ENCODE data around the gene NMT1.

NMT1 gene

DNA sequence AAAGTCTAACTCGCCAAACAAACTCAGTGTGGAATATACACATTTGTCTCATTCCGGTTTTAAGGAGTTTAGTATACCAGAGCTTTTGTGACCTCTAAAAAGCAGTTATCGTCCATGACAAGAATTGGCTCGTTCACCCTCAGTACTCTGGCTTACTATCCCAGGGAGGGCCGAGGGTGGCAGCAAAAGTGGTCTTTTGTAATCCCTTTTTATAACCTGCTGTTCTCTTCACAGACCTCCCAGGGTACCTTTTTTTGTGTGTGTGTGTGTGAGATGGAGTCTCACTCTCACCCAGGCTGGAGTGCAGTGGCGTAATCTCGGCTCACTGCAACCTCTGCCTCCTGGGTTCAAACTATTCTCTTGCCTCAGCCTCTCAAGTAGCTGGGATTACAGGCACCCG is 8.9 kb downstream of the NMT1 start:
- ChIA-PET CTCF (interaction anchor here (0.6 to 2.6 kb wide), 7 partner anchors 9 to 247 kb away, joined by 3 to 7 read pairs (median 5); no protein-coding TSS in a partner anchor), POLR2A (interaction anchor here (1.0 kb wide), 1 partner anchor 9 kb away, joined by 5 read pairs; the partner anchor contains the start of gene NMT1)
- H3K9me3 ChIP-seq (ENCODE audit: control insufficient read depth, insufficient read depth, low read depth, low read length), result no peaks in the 10 kb centered on the region
- peaks cover 18% of the 10 kb centered on the region for H3K4me1 ChIP-seq (ENCODE audit: control insufficient read depth, insufficient read depth, low read length)
- TF ChIP-seq ZFP37 (tag by site-specific recombination; IDR thresholded peaks at IDR 0.05), result no peak
- no peak for TF ChIP-seq ZNF501 (tag by site-specific recombination; IDR thresholded peaks at IDR 0.05)
- peak; percentile 59 for TF ChIP-seq ZIC2 (tag by site-specific recombination; IDR thresholded peaks at IDR 0.05)
- peak; percentile 73 for TF ChIP-seq GLIS1 (tag by site-specific recombination; IDR thresholded peaks at IDR 0.05)
- no peak for TF ChIP-seq ZBTB17 (tag by site-specific recombination; IDR thresholded peaks at IDR 0.05)
- peak; percentile 76 for TF ChIP-seq FEZF1 (tag by site-specific recombination; IDR thresholded peaks at IDR 0.05)
- peaks cover 33 to 44% of the 10 kb centered on the region in 2 experiments; a peak in 2 of 3 replicates for H3K36me3 ChIP-seq (ENCODE audit: control insufficient read depth in 2 of 2, insufficient read depth in 1 of 2, low read length in 2 of 2)
- no peak overlapping the region for H3K27ac ChIP-seq (ENCODE audit: extremely low read depth, low read depth, low read length)
- H3K4me3 ChIP-seq (ENCODE audit: low read depth, low read length), result no peak overlapping the region

GRCh38 chr17:45070809-45071208 is 9.7 kb downstream of the NMT1 start:
- ChIA-PET POLR2A (interaction anchor here (1.0 to 1.8 kb wide), 2 partner anchors 9 to 10 kb away, joined by 5 to 10 read pairs; partner anchors contain the start of gene NMT1), CTCF (interaction anchor here (1.1 kb wide), 1 partner anchor 29 kb away, joined by 5 read pairs; no protein-coding TSS in a partner anchor)
- peaks cover 34 to 45% of the 10 kb centered on the region in 2 experiments; a peak in 2 of 3 replicates for H3K36me3 ChIP-seq (ENCODE audit: control insufficient read depth in 2 of 2, insufficient read depth in 1 of 2, low read length in 2 of 2)
- TF ChIP-seq, protein P1, sequence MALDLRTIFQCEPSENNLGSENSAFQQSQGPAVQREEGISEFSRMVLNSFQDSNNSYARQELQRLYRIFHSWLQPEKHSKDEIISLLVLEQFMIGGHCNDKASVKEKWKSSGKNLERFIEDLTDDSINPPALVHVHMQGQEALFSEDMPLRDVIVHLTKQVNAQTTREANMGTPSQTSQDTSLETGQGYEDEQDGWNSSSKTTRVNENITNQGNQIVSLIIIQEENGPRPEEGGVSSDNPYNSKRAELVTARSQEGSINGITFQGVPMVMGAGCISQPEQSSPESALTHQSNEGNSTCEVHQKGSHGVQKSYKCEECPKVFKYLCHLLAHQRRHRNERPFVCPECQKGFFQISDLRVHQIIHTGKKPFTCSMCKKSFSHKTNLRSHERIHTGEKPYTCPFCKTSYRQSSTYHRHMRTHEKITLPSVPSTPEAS (tag by site-specific recombination; IDR thresholded peaks at IDR 0.05), result no peak
- TF ChIP-seq, protein P2, sequence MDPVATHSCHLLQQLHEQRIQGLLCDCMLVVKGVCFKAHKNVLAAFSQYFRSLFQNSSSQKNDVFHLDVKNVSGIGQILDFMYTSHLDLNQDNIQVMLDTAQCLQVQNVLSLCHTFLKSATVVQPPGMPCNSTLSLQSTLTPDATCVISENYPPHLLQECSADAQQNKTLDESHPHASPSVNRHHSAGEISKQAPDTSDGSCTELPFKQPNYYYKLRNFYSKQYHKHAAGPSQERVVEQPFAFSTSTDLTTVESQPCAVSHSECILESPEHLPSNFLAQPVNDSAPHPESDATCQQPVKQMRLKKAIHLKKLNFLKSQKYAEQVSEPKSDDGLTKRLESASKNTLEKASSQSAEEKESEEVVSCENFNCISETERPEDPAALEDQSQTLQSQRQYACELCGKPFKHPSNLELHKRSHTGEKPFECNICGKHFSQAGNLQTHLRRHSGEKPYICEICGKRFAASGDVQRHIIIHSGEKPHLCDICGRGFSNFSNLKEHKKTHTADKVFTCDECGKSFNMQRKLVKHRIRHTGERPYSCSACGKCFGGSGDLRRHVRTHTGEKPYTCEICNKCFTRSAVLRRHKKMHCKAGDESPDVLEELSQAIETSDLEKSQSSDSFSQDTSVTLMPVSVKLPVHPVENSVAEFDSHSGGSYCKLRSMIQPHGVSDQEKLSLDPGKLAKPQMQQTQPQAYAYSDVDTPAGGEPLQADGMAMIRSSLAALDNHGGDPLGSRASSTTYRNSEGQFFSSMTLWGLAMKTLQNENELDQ (tag by site-specific recombination; IDR thresholded peaks at IDR 0.05; ENCODE audit: low read depth), result no peak
- TF ChIP-seq ZFP37 (tag by site-specific recombination; IDR thresholded peaks at IDR 0.05) (no peak), ZNF747 (tag by site-specific recombination; IDR thresholded peaks at IDR 0.05) (no peak), HOXA7 (CRISPR knock-in tag; IDR thresholded peaks at IDR 0.05; ENCODE audit: borderline replicate concordance) (no peak), ZNF677 (tag by site-specific recombination; IDR thresholded peaks at IDR 0.05) (no peak), ZNF366 (tag by site-specific recombination; conservative IDR thresholded peaks at IDR 0.05) (no peak), ZNF239 (tag by site-specific recombination; IDR thresholded peaks at IDR 0.05) (no peak), ZNF658 (tag by site-specific recombination; IDR thresholded peaks at IDR 0.05) (no peak), RBAK (tag by site-specific recombination; IDR thresholded peaks at IDR 0.05) (no peak), ZNF660 (tag by site-specific recombination; IDR thresholded peaks at IDR 0.05) (no peak), IKZF3 (tag by site-specific recombination; IDR thresholded peaks at IDR 0.05) (no peak)
- TF ChIP-seq, protein P3, sequence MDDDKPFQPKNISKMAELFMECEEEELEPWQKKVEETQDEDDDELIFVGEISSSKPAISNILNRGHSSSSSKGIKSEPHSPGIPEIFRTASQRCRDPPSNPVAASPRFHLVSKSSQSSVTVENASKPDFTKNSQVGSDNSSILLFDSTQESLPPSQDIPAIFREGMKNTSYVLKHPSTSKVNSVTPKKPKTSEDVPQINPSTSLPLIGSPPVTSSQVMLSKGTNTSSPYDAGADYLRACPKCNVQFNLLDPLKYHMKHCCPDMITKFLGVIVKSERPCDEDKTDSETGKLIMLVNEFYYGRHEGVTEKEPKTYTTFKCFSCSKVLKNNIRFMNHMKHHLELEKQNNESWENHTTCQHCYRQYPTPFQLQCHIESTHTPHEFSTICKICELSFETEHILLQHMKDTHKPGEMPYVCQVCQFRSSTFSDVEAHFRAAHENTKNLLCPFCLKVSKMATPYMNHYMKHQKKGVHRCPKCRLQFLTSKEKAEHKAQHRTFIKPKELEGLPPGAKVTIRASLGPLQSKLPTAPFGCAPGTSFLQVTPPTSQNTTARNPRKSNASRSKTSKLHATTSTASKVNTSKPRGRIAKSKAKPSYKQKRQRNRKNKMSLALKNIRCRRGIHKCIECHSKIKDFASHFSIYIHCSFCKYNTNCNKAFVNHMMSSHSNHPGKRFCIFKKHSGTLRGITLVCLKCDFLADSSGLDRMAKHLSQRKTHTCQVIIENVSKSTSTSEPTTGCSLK (tag by site-specific recombination; IDR thresholded peaks at IDR 0.05), result no peak
- TF ChIP-seq, protein P4, sequence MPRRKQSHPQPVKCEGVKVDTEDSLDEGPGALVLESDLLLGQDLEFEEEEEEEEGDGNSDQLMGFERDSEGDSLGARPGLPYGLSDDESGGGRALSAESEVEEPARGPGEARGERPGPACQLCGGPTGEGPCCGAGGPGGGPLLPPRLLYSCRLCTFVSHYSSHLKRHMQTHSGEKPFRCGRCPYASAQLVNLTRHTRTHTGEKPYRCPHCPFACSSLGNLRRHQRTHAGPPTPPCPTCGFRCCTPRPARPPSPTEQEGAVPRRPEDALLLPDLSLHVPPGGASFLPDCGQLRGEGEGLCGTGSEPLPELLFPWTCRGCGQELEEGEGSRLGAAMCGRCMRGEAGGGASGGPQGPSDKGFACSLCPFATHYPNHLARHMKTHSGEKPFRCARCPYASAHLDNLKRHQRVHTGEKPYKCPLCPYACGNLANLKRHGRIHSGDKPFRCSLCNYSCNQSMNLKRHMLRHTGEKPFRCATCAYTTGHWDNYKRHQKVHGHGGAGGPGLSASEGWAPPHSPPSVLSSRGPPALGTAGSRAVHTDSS (tag by site-specific recombination; IDR thresholded peaks at IDR 0.05), result no peak
- TF ChIP-seq, protein P5, sequence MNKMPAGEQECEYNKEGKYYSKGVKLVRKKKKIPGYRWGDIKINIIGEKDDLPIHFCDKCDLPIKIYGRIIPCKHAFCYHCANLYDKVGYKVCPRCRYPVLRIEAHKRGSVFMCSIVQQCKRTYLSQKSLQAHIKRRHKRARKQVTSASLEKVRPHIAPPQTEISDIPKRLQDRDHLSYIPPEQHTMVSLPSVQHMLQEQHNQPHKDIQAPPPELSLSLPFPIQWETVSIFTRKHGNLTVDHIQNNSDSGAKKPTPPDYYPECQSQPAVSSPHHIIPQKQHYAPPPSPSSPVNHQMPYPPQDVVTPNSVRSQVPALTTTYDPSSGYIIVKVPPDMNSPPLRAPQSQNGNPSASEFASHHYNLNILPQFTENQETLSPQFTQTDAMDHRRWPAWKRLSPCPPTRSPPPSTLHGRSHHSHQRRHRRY (tag by site-specific recombination; IDR thresholded peaks at IDR 0.05), result no peak
- no peak overlapping the region for H3K4me3 ChIP-seq (ENCODE audit: low read depth, low read length)
- no peaks in the 10 kb centered on the region for H3K9me3 ChIP-seq (ENCODE audit: control insufficient read depth, insufficient read depth, low read depth, low read length)
- H3K27ac ChIP-seq (ENCODE audit: extremely low read depth, low read depth, low read length), result no peak overlapping the region
- H3K4me1 ChIP-seq (ENCODE audit: control insufficient read depth, insufficient read depth, low read length), result peaks cover 14% of the 10 kb centered on the region

Data from HEK293 (cell line).